Kidney epithelial cell (primary cell): ENCODE measurements around the gene DYNC2H1. TPM values are rescaled to one million over a fixed set of nuclear protein-coding genes. Genes with fewer than 3 reads are reported as not detected.

Source experiments
- DNase-seq: peaks from one replicate; pipeline ENCODE4 v3.0.0-alpha.2; 2010; ENCODE audit warnings: low read depth
- H3K27me3 ChIP-seq: 2 replicates; pipeline ENCODE4 v1.6.0; 2011; ENCODE audit warnings: low read length; ENCODE audit not compliant: control insufficient read depth, insufficient read depth
- H3K36me3 ChIP-seq: 2 replicates; pipeline ENCODE4 v1.5.1; 2011; ENCODE audit warnings: low read length; ENCODE audit not compliant: control insufficient read depth, insufficient read depth
- H3K4me3 ChIP-seq: 2 replicates; pipeline ENCODE4 v1.5.1; 2011; ENCODE audit warnings: low read depth, mild to moderate bottlenecking, control low read depth, low read length
- CTCF ChIP-seq: IDR thresholded peaks from 2 replicates; pipeline ENCODE4 v1.5.1; 2011; ENCODE audit warnings: mild to moderate bottlenecking, moderate library complexity, low read length, control low read depth, inconsistent platforms; ENCODE audit not compliant: insufficient read depth, poor library complexity, severe bottlenecking
- total RNA-seq: library from RNA; depleted of rRNA; stranded (reverse); fragments of >200 nt; gene quantifications from 2 replicates; pipeline ENCODE4 v1.2.3, GENCODE V29; 2015

DYNC2H1 gene
- total RNA-seq, 1 donor from 2014 or later = 10.5 TPM

GRCh38 chr11:103086461-103086860, 22.8 kb upstream of the DYNC2H1 start:
- Histone ChIP-seq H3K4me3 (no peak overlapping the region), H3K36me3 (peaks cover 2% of the 10 kb centered on the region), H3K27me3 (no peaks in the 10 kb centered on the region)
- TF ChIP-seq CTCF = no peak
- DNase-seq = no peak

GRCh38 chr11:103091064-103091800, 18.0 kb upstream of the DYNC2H1 start:
- H3K36me3 ChIP-seq = peaks cover 2% of the 10 kb centered on the region
- peak overlapping the region; percentile 98 for H3K4me3 ChIP-seq
- no peak for TF ChIP-seq CTCF
- no peaks in the 10 kb centered on the region for H3K27me3 ChIP-seq
- DNase-seq = no peak

- TF ChIP-seq CTCF = no peak
- Histone ChIP-seq H3K4me3 (peak within 1 kb of the TSS; percentile 98), H3K27me3 (no peaks in the 10 kb centered on the region), H3K36me3 (no peaks in the 10 kb centered on the region)
- DNase-seq = peak; percentile 87
These were observed 17.3 kb upstream of the DYNC2H1 start, which contains the start of gene DCUN1D5 for GRCh38 chr11:103091801-103092524. TSS of gene DCUN1D5 (minus strand) at chr11:103092160. CDS start at chr11:103091872, 288 bp downstream.

GRCh38 chr11:103097279-103097678, 11.9 kb upstream of the DYNC2H1 start:
- DNase-seq = no peak
- Histone ChIP-seq H3K4me3 (no peak overlapping the region), H3K36me3 (no peaks in the 10 kb centered on the region), H3K27me3 (no peaks in the 10 kb centered on the region)
- TF ChIP-seq CTCF = no peak

GRCh38 chr11:103109818-103110388, 677 bp downstream of the DYNC2H1 start:
- no peaks in the 10 kb centered on the region for H3K27me3 ChIP-seq
- no peak for TF ChIP-seq CTCF
- no peak for DNase-seq
- H3K4me3 ChIP-seq = peak overlapping the region; percentile 75
- H3K36me3 ChIP-seq = no peaks in the 10 kb centered on the region
